HL-60/S4 treated with retinoic acid at 250 ng/mL for 4 days and 3 days (cell line): Measurements from ENCODE around the gene GOLGA8R.
"Not testable (repeated sequence)": the region's sequence is repeated elsewhere in the genome, so short reads cannot be mapped to it uniquely, and the experiment has no call there.

ENCODE experiments used
- in situ Hi-C: fragments of 300-500 bp; cut with MboI; formaldehyde crosslinking; loops from 2 replicates; pipeline ENCODE4 v1.7.0; 2022; ENCODE audit warnings: low sequenced_read_pairs

Gene GOLGA8R, protein sequence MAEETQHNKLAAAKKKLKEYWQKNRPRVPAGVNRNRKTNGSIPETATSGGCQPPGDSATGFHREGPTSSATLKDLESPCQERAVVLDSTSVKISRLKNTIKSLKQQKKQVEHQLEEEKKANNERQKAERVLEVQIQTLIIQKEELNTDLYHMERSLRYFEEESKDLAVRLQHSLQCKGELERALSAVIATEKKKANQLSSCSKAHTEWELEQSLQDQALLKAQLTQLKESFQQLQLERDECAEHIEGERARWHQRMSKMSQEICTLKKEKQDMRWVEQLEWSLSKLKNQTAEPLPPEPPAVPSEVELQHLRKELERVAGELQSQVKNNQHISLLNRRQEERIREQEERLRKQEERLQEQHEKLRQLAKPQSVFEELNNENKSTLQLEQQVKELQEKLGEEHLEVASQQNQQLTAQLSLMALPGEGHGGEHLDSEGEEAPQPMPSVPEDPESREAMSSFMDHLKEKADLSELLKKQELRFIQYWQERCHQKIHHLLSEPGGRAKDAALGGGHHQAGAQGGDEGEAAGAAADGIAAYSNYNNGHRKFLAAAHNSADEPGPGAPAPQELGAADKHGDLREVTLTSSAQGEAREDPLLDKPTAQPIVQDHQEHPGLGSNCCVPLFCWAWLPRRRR

DNA sequence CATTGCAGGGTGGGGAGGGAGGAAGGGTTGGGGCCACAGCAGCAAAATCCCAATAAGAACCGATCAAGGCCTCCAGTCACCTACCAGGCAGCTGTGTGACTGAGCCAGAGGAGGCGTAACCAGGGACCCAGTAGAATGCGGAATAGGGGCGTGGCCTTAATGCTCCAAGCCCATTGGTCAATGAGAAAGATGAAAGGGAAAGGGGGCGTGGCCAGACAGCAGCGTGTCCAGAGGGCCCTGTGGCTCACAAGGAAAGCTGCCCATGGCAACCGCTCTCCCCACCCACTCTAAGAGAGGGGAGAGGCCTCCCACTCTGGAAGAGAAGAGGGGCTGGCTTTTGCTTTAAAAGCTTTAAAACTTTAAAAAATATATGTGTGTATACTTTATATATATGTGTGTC is at the start of gene GOLGA8R:
Gene GOLGA8R, minus strand, starts transcription at position 101 of the 400 bp plus-strand sequence. Its CDS starts 98 bp downstream, at position 3.
- in situ Hi-C loops = not testable (repeated sequence)

DNA sequence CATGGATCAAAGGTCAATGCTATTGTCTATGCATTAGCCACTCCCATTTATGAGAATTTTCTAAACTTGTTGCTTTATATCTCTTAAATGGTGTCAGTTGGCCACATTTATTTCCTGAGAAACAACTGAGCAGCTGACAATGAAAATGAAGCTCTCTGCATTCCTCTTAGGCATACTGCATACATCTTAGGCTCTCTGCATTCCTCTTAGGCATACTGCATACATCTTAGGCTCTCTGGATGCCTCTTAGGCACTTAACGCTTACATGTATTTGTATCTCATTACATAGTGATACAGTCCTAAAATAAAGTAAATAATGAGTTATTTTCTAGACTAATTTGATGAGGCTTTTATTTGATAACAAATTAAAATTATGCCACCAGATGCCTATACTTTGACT is 49.8 kb upstream of the GOLGA8R start:
- in situ Hi-C loops = not testable (repeated sequence)

- in situ Hi-C loops = not testable (repeated sequence)
Measured at GRCh38 chr15:30462176-30462575, 48.1 kb upstream of the GOLGA8R start.

DNA sequence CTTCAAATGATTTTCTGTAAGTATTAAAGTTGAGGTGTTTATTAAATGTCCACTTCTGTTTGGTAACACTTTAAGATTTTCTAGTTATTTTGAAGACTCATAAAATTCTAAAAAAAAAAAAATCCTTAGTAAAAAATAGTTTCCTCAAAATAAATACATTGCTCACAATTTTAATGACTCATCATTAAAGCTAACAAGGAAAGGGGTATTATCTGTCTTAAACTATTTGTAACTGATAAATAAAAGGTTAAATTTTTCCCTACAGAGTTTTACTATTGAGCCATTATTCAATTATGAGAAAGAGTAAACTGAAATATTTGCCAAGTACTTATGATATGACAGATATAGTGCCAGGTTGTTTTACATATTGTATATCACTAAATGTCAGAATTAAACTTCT is 38.6 kb upstream of the GOLGA8R start:
- in situ Hi-C loops = not testable (repeated sequence)

- in situ Hi-C loops = not testable (repeated sequence)
Measured at GRCh38 chr15:30438348-30438747, 24.3 kb upstream of the GOLGA8R start.

DNA sequence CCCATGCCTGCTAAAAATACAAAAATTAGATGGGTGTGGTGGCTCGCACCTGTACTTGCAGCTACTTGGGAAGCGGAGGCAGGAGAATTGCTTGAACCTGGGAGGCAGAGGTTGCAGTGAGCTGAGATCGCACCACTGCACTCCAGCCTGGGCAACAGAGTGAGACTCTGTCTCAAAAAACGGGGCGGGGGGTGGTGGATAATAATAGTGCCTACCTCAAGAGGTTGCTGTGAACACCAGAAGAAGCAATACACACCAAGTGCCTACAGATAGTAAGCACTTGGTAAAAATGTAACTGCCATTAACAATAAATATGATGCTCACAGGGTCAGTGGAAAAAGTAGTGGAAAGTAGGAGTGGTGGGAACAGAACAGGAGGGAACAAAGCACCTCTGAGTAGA is 21.8 kb upstream of the GOLGA8R start:
- in situ Hi-C loops = not testable (repeated sequence)

GRCh38 chr15:30420723-30421122 is 6.7 kb upstream of the GOLGA8R start:
- in situ Hi-C loops = not testable (repeated sequence)

DNA sequence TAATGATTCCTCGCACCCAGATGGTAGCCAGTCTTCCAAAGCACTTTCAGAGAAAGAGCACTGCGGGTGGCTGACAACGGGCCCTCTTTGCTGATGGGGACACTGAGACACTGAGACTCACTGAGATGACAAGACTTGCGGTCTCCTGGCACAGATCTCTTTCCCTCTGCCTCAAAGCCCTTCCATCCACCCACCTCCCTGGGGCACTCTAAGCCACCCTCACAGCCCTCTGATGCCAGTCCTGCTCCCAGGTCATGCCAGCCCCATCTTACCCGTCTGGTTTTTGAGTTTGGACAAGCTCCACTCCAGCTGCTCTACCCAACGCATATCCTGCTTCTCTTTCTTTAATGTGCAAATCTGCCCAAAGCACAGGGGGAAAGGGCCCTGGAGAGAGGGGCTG is 6.4 kb downstream of the GOLGA8R start:
- in situ Hi-C loops = not testable (repeated sequence)

GRCh38 chr15:30398988-30399387 is 15.1 kb downstream of the GOLGA8R start:
- in situ Hi-C loops = not testable (repeated sequence)

- in situ Hi-C loops = not testable (repeated sequence)
Measured at GRCh38 chr15:30393664-30393991, 20.4 kb downstream of the GOLGA8R start.

DNA sequence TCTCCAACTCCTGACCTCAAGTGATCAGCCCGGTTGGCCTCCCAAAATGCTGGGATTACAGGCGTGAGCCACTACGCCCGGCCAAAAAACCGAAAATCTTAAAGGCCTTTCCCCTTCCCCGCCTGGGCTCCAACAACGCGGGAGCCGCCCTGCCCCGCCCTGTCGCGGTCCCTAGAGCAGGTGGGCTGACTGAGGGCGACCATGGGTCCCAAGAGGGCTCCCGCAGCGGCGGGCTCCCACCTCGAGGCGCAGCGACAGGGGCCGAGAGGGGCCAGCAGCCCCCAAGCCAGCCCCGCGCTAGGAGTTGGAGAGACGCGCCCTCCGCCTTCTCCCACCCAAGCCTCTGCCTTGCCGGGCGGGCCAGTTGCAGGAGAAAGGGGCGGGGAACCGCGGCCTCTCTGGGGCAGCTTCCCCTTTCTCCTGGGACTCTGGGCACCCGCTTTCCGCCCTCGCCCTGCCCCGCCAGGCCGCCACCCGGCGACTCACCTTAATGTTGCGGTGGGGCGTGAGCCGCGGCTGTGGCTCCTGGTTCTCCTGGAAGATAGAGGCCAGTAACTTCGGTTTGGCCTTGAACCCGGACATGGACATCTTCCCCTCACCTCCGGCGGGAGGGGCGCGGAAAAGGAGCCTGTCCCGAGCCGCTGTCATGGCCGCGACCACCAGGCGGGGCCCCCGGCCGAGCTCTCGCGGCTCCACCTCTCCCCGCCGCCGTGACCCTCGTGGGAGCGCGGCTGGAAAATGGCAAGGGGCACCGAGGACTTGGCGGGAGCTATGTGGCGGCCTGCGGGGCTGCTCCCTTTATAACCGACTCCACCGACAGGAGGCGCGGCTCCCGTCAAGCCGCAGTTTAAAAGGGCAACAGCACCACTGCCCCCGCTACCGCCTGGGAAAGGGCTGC is 21.0 kb downstream of the GOLGA8R start, which contains the start of gene CHRFAM7A:
Gene CHRFAM7A, minus strand, starts transcription at position 775 of the 898 bp plus-strand sequence. CDS start 10,189 bp downstream, outside the sequence.
- in situ Hi-C loops = not testable (repeated sequence)

DNA sequence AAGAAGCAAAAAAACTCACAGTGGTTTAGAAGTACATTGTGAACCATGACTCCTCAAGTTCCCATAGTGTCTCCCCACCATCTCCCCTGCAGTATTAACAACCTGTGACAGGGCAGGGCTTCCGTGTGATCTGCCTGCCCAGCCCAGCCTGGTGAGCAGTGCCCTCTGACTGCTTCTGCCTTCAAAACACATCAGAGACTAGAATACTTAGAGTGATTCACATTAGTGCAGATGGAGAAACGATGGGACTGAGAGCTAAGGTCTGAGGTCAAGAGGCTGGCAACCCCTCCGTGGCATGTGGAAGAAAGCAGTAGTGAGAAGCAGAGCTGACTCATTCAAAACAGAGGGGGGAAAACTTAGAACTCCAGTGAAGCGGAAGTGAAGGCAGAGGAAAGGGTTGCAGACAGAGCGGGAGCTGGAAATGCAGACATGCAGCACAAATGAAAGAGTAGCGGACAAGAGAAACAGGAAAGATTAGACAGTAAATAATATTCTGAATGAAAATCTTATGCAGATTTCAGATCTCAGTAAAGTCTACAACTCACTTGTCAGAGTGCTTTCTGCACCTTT is 27.7 kb downstream of the GOLGA8R start:
- in situ Hi-C loops = not testable (repeated sequence)

- in situ Hi-C loops = not testable (repeated sequence)
Measured at GRCh38 chr15:30377082-30377413, 37.0 kb downstream of the GOLGA8R start.

DNA sequence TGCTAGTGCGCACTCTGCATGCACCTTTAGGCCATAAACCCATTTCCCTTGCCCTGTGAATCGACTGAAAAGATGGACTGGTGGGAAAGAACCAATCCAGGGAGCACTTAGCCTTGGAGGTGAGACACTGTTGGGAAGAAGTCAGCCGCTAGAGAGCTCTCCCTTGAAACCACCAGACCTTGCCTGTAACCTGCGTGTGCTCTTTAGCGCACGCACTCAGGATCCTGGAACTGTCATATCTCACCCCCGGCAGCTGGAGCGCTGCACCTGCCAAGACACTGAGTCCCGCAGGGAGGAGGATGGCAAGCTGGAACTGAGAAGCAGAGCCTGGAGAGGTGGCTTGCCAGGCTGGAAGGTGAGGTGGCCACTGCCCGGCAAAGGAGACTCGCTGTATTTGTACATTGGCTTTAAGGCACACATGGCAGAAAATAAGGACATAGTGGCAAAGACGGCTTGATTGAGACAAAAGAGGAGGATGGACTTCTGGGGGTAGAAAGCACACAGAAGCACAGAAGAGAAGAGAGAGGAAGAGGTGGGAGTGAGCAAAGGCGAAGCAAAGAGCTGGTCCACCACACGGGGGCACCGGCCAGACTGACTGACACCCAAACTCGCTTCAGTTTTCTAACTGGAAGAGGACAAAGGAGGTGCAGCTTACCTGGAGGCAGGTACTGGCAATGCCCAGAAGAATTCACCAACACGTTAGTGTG is 37.5 kb downstream of the GOLGA8R start:
- in situ Hi-C loops = not testable (repeated sequence)

GRCh38 chr15:30375872-30376271 is 38.2 kb downstream of the GOLGA8R start:
- in situ Hi-C loops = not testable (repeated sequence)

DNA sequence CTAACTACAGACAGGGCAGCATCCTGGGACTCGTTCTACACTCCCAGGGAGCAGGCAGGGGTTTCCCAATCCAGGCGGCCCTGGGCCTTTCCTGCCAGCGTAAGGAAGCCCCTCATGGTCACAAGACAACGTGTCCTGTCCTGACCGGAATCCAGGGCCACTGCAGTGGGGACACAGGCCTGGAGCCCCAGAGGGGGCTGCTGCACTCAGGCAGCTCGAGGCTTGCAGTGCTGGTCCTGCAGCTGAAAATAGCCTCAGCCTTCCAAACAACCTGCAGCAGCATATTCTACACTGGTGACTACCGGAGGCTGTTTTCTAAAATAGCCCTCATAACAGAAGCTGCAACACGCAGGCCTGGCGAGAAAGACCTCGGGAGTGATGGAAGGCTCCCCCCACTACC is 39.2 kb downstream of the GOLGA8R start:
- in situ Hi-C loops = not testable (repeated sequence)

DNA sequence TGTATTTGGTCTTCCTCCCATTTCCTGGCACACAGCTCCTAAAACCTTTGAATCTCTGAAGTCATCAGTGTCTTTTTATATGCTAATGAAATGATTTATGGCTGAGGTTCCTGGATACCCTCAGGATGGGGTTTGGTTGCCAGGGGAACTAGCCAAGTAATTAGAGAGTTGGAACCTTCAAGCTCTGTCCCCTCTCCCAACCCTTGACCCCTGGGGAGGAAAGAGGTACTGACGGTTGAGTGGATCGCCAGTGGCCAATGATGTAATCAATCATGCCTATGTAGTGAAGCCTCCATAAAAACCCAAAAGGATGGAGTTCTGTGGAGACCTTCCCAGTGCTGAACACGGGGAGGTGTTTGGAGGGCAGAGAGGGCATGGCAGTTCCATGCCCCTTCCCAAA is 45.8 kb downstream of the GOLGA8R start:
- in situ Hi-C loops = not testable (repeated sequence)

- in situ Hi-C loops = not testable (repeated sequence)
Measured at GRCh38 chr15:30367246-30367645, 46.8 kb downstream of the GOLGA8R start.

DNA sequence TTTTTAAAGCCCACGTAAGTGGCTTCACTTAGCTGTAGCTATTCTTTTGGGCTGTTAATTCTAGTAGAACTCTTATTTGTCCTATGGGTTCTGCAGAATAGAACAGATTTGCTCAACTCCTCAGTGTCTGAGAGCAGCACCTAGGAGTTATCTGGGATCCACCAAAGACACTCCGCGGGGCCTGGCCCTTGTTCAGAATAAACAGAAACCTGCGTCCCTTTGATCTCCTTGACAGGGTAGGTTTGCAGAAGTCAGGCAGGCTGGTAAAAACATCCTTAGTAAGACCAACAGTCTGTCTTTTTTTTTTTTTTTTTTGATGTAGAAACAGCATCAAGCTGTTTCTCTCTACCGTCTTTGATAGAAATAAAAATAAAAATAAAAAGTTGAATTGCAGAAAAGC is 52.7 kb downstream of the GOLGA8R start:
- in situ Hi-C loops = not testable (repeated sequence)

- in situ Hi-C loops = not testable (repeated sequence)
Measured at GRCh38 chr15:30360990-30361389, 53.1 kb downstream of the GOLGA8R start.
